Endothelial cell of umbilical vein (primary cell): ENCODE data around the gene RNF11. TPM values are rescaled to one million over a fixed set of nuclear protein-coding genes. Genes with fewer than 3 reads are reported as not detected.

ENCODE experiments used
- BruUV-seq: library from RNA; stranded (reverse); fragments of 400-500 nt; replicated peaks from 2 replicates; lab custom pipeline; 2021; lab: Mats Ljungman, UMichigan
- CTCF ChIA-PET: fragments of 300-600, 350-600 bp; sonication (Branson Sonifier 250); formaldehyde crosslinking; loops from one replicate; lab custom pipeline; 2021; ENCODE audit warnings: antibody characterized with exemption, inconsistent platforms; lab: Charles Lee
- POLR2A ChIA-PET: fragments of 300-600, 350-600 bp; sonication (Branson Sonifier 250); formaldehyde crosslinking; loops from one replicate; lab custom pipeline; 2021; ENCODE audit warnings: antibody characterized with exemption, inconsistent platforms; lab: Charles Lee
- DNase-seq: peaks from one replicate; pipeline ENCODE4 v3.0.0-alpha.2; 2011; ENCODE audit warnings: low read depth, low spot score
- FAIRE-seq: peaks from 2 replicates; lab custom pipeline; 2011; peaks lifted over from hg19 to GRCh38; lab: Jason Lieb, UNC
- H2AFZ ChIP-seq: 2 replicates; pipeline ENCODE4 v1.6.0; 2012; ENCODE audit warnings: low read depth, low read length, control low read depth, inconsistent platforms
- H3K27ac ChIP-seq: 2 replicates; pipeline ENCODE4 v1.5.1; 2011; ENCODE audit warnings: low read depth, mild to moderate bottlenecking, control low read depth, low read length, moderate library complexity; ENCODE audit not compliant: insufficient read depth
- H3K27me3 ChIP-seq, 2 experiments: 2 replicates each; pipeline versions ENCODE4 v1.6.0 to v1.6.1; 2011; ENCODE audit warnings: low read length in 2 of 2, mixed read lengths in 1 of 2; ENCODE audit not compliant: control insufficient read depth in 2 of 2, insufficient read depth in 2 of 2
- H3K36me3 ChIP-seq, 2 experiments: 2 replicates in 1 of 2; 3 replicates in 1 of 2; pipeline ENCODE4 v1.5.1; 2011; ENCODE audit warnings: low read length in 2 of 2, mild to moderate bottlenecking in 1 of 2, moderate library complexity in 1 of 2; ENCODE audit not compliant: control insufficient read depth in 2 of 2, insufficient read depth in 2 of 2; ENCODE audit errors: extremely low read depth in 1 of 2
- H3K4me1 ChIP-seq: 3 replicates; pipeline ENCODE4 v1.5.1; 2011; ENCODE audit warnings: mild to moderate bottlenecking, low read length; ENCODE audit not compliant: control insufficient read depth, insufficient read depth; ENCODE audit errors: extremely low read depth
- H3K4me2 ChIP-seq: 2 replicates; pipeline ENCODE4 v1.6.1; 2011; ENCODE audit warnings: low read length, control low read depth, mixed read lengths; ENCODE audit not compliant: insufficient read depth
- H3K4me3 ChIP-seq, 3 experiments: fragments of 200-600 bp in 1 of 3; sonication (generic), shearing (Covaris generic) in 1 of 3; replicated peaks in 1 of 3; 2 replicates each; pipeline ENCODE4 v1.5.1; 2011 to 2016; ENCODE audit warnings: control low read depth in 3 of 3, low read length in 3 of 3, mild to moderate bottlenecking in 2 of 3, inconsistent platforms in 1 of 3, low read depth in 1 of 3, moderate library complexity in 1 of 3; ENCODE audit not compliant: insufficient read depth in 1 of 3
- H3K79me2 ChIP-seq: 2 replicates; pipeline ENCODE4 v1.6.0; 2012; ENCODE audit warnings: low read length, inconsistent platforms; ENCODE audit not compliant: control insufficient read depth, insufficient read depth
- H3K9ac ChIP-seq: replicated peaks from 2 replicates; pipeline ENCODE3; 2011; ENCODE audit warnings: low read length, control low read depth; ENCODE audit not compliant: insufficient read depth; ENCODE audit errors: extremely low read depth
- H3K9me1 ChIP-seq: replicated peaks from 3 replicates; pipeline ENCODE4 v1.6.0; 2011; ENCODE audit warnings: mild to moderate bottlenecking, low read length; ENCODE audit not compliant: control insufficient read depth, insufficient read depth; ENCODE audit errors: extremely low read depth
- H3K9me3 ChIP-seq: replicated peaks from 2 replicates; pipeline ENCODE4 v1.5.1; 2012; ENCODE audit warnings: low read length, inconsistent platforms; ENCODE audit not compliant: control insufficient read depth, insufficient read depth
- H4K20me1 ChIP-seq: replicated peaks from 2 replicates; pipeline ENCODE3; 2011; ENCODE audit warnings: mild to moderate bottlenecking, low read length; ENCODE audit not compliant: control insufficient read depth, insufficient read depth; ENCODE audit errors: extremely low read depth
- EZH2 ChIP-seq: IDR thresholded peaks from 2 replicates; pipeline ENCODE4 v1.6.1; 2012; ENCODE audit warnings: borderline replicate concordance, low read depth, mild to moderate bottlenecking, moderate library complexity, low read length, inconsistent platforms; ENCODE audit not compliant: severe bottlenecking
- FOS ChIP-seq: IDR thresholded peaks from 2 replicates; pipeline ENCODE4 v1.6.1; 2011; ENCODE audit warnings: mild to moderate bottlenecking, low read length, moderate library complexity, borderline replicate concordance; ENCODE audit not compliant: insufficient read depth
- GATA2 ChIP-seq: IDR thresholded peaks from 2 replicates; pipeline ENCODE4 v1.7.0; 2011; ENCODE audit warnings: low read depth, mild to moderate bottlenecking, moderate library complexity, mixed read lengths, low read length; ENCODE audit not compliant: insufficient read length, insufficient read depth
- JUN ChIP-seq: IDR thresholded peaks from 2 replicates; pipeline ENCODE4 v1.6.1; 2011; ENCODE audit warnings: borderline replicate concordance, low read depth; ENCODE audit not compliant: insufficient read length, insufficient read depth
- MYC ChIP-seq: IDR thresholded peaks from one replicate; pipeline ENCODE4 v1.6.1; 2011; ENCODE audit warnings: mild to moderate bottlenecking, low read depth, low read length
- POLR2A ChIP-seq: IDR thresholded peaks from 2 replicates; pipeline ENCODE4 v1.6.1; 2012; ENCODE audit warnings: low read depth, mild to moderate bottlenecking, control low read depth, low read length
- POLR2AphosphoS5 ChIP-seq: IDR thresholded peaks from 2 replicates; pipeline ENCODE4 v1.6.1; 2012; ENCODE audit warnings: low read depth, mild to moderate bottlenecking, control low read depth, low read length, moderate library complexity; ENCODE audit not compliant: insufficient read depth
- dilution Hi-C: fragments of 300-500 bp; cut with MboI; formaldehyde crosslinking; loops from one replicate; pipeline ENCODE4 v1.15.0; 2019; ENCODE audit warnings: low sequenced_read_pairs; ENCODE audit not compliant: extremely low pct_ligation_motif_present
- intact Hi-C: fragments of 100-400 bp; cut with micrococcal nuclease; formaldehyde crosslinking; loops from one replicate; pipeline ENCODE4 v1.10.0; 2022
- polyA plus RNA-seq, 4 experiments: library from polyadenylated mRNA; depleted of rRNA in 3 of 4; stranded (reverse) in 3 of 4; unstranded in 1 of 4; fragments of >200 nt; gene quantifications; 2 replicates each; pipeline versions ENCODE4 v1.2.1 to v1.2.3, GENCODE V29; 2011 to 2012; ENCODE audit warnings: missing spikeins in 1 of 4
- total RNA-seq: library from RNA; stranded (reverse); gene quantifications from 2 replicates; pipeline ENCODE4 v1.2.3, GENCODE V29; 2021
- TF ChIP-seq, protein P1 (sequence below), 2 donors: IDR thresholded peaks; 1 replicate in 1 of 2; 2 replicates in 1 of 2; pipeline ENCODE4 v1.5.1; 2011; ENCODE audit warnings: low read length in 2 of 2, mild to moderate bottlenecking in 2 of 2, moderate library complexity in 2 of 2, control low read depth in 1 of 2, inconsistent platforms in 1 of 2, low read depth in 1 of 2; ENCODE audit not compliant: insufficient read depth in 1 of 2; ENCODE audit errors: extremely low read depth in 1 of 2
- TF ChIP-seq, protein P2 (sequence below): IDR thresholded peaks from 2 replicates; pipeline ENCODE4 v1.6.1; 2011; ENCODE audit not compliant: insufficient read depth, insufficient read length

The RNF11 gene
- total and polyA plus RNA-seq, 2 donors (not counting 3 experiments of a cell fraction or from before 2014, with no cell fraction given), result 75.2 to 82.9 TPM

DNA sequence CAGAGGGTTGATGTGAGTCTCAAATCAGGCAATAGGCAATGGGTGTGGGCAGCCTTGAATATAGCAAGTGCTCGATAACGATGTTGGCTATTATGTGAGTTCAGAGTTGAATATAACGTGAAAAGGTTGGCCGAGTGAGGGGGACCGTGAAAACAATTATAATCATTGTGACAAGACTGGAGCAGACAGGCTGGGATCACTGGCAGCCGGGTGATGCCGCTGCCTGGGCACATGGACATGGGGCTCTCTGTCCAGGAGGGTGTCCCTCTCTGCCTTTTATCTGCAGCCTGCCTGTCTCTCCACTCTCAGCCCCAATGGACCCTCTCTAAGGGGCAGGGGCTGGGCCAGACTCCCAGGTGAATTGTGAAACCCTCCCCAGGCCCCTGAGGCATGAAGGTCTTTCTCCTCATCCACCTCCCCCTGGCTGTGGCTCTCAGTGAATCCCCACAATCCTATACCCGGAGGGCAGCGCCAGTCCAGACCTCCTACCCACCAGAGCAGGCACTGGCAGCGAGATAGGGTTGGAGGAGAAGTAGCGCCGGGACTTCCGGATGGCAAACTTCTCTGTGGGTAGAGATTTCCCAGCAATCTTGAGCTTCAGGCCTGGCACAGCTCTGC, 57.9 kb downstream of the RNF11 start:
- H3K9ac ChIP-seq, result no peak overlapping the region
- POLR2A ChIA-PET, result no interaction called here
- H4K20me1 ChIP-seq, result no peaks in the 10 kb centered on the region
- H3K4me1 ChIP-seq, result peaks cover 9% of the 10 kb centered on the region
- intact Hi-C loops (loop anchor here (10.0 kb wide), 3 partner anchors 209 to 519 kb away; partner anchors contain the start of gene FAF1), dilution Hi-C loops (no loop called here)
- H3K9me1 ChIP-seq, result no peaks in the 10 kb centered on the region
- H3K4me2 ChIP-seq, result no peak overlapping the region
- no peak for FAIRE-seq
- H3K4me3 ChIP-seq, result no peak overlapping the region
- CTCF ChIA-PET, result interaction anchor here (1.0 to 5.5 kb wide), 5 partner anchors 11 to 104 kb away, joined by 3 to 63 read pairs (median 3); no protein-coding TSS in a partner anchor
- no peaks in the 10 kb centered on the region for H3K27me3 ChIP-seq
- no peak for DNase-seq
- no peaks in the 10 kb centered on the region for H3K79me2 ChIP-seq
- H2AFZ ChIP-seq, result no peak overlapping the region
- no peak for TF ChIP-seq POLR2AphosphoS5
- no TSS peak for BruUV-seq
- H3K27ac ChIP-seq, result no peak overlapping the region
- no peaks in the 10 kb centered on the region for H3K9me3 ChIP-seq
- no peaks in the 10 kb centered on the region for H3K36me3 ChIP-seq

DNA sequence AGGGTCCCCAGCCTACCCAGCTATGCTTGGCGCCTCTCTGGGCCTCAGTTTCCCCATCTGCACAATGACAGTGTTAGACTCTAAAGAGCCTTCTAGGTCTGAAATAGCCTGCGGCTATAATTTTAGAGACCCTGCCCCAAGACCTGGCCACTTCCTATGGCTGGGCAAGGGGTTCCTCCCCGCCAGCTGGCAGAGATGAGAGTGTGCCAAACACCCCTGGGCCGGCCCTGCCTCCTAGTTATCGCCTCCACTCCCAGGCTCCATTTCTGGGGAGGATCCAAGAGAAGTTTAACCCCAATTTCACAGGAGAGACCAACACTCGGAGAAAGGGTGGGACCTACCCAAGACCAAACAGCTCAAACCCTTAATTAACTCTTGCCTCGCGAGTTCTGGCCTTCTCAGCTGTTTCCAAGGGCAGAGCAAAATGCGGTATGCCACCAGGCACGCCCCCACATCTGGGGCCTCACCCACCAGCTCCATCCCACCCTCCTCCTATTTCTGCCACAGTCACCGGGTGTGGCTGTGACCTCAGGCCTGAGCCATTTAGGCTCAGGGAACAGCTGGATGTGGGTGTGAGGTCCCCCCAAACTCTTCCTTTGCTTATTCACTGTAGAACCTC, 58.6 kb downstream of the RNF11 start:
- no peaks in the 10 kb centered on the region for H3K9me3 ChIP-seq
- H2AFZ ChIP-seq, result no peak overlapping the region
- no peaks in the 10 kb centered on the region for H4K20me1 ChIP-seq
- POLR2A ChIA-PET, result no interaction called here
- no peak overlapping the region for H3K4me3 ChIP-seq
- H3K27me3 ChIP-seq, result no peaks in the 10 kb centered on the region
- H3K79me2 ChIP-seq, result no peaks in the 10 kb centered on the region
- no peak for DNase-seq
- no peak overlapping the region for H3K9ac ChIP-seq
- H3K4me1 ChIP-seq, result peaks cover 9% of the 10 kb centered on the region
- dilution Hi-C loops (no loop called here), intact Hi-C loops (loop anchor here (10.0 kb wide), 3 partner anchors 210 to 520 kb away; partner anchors contain the start of gene FAF1)
- CTCF ChIA-PET, result interaction anchor here (1.0 to 5.5 kb wide), 7 partner anchors 11 to 104 kb away, joined by 3 to 63 read pairs (median 4); no protein-coding TSS in a partner anchor
- no peak for TF ChIP-seq MYC
- TF ChIP-seq FOS, result no peak
- TF ChIP-seq JUN, result no peak
- TF ChIP-seq, protein P1, sequence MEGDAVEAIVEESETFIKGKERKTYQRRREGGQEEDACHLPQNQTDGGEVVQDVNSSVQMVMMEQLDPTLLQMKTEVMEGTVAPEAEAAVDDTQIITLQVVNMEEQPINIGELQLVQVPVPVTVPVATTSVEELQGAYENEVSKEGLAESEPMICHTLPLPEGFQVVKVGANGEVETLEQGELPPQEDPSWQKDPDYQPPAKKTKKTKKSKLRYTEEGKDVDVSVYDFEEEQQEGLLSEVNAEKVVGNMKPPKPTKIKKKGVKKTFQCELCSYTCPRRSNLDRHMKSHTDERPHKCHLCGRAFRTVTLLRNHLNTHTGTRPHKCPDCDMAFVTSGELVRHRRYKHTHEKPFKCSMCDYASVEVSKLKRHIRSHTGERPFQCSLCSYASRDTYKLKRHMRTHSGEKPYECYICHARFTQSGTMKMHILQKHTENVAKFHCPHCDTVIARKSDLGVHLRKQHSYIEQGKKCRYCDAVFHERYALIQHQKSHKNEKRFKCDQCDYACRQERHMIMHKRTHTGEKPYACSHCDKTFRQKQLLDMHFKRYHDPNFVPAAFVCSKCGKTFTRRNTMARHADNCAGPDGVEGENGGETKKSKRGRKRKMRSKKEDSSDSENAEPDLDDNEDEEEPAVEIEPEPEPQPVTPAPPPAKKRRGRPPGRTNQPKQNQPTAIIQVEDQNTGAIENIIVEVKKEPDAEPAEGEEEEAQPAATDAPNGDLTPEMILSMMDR (IDR thresholded peaks at IDR 0.05; ENCODE audit: extremely low read depth in 1 of 2, insufficient read depth in 1 of 2, low read depth in 1 of 2, low read length in 2 of 2), result no peak
- no peak for TF ChIP-seq GATA2
- TF ChIP-seq POLR2A, result no peak
- no peak for TF ChIP-seq EZH2
- no peak for TF ChIP-seq POLR2AphosphoS5
- TF ChIP-seq, protein P2, sequence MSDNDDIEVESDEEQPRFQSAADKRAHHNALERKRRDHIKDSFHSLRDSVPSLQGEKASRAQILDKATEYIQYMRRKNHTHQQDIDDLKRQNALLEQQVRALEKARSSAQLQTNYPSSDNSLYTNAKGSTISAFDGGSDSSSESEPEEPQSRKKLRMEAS, result no peak
- H3K4me2 ChIP-seq, result no peak overlapping the region
- no peaks in the 10 kb centered on the region for H3K36me3 ChIP-seq
- FAIRE-seq, result no peak
- no peak overlapping the region for H3K27ac ChIP-seq
- BruUV-seq, result no TSS peak
- H3K9me1 ChIP-seq, result no peaks in the 10 kb centered on the region
